ENCODE measurements around the gene TNFRSF8.

- TF ChIP-seq, protein P1, sequence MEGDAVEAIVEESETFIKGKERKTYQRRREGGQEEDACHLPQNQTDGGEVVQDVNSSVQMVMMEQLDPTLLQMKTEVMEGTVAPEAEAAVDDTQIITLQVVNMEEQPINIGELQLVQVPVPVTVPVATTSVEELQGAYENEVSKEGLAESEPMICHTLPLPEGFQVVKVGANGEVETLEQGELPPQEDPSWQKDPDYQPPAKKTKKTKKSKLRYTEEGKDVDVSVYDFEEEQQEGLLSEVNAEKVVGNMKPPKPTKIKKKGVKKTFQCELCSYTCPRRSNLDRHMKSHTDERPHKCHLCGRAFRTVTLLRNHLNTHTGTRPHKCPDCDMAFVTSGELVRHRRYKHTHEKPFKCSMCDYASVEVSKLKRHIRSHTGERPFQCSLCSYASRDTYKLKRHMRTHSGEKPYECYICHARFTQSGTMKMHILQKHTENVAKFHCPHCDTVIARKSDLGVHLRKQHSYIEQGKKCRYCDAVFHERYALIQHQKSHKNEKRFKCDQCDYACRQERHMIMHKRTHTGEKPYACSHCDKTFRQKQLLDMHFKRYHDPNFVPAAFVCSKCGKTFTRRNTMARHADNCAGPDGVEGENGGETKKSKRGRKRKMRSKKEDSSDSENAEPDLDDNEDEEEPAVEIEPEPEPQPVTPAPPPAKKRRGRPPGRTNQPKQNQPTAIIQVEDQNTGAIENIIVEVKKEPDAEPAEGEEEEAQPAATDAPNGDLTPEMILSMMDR (IDR thresholded peaks at IDR 0.05), result no peak
- TF ChIP-seq POLR2A (IDR thresholded peaks at IDR 0.05), result no peak
Measured at GRCh38 chr1:12186679-12186985, 123.5 kb downstream of the TNFRSF8 start.

Measured in adrenal gland (tissue), 5 donors.